Measurements from ENCODE around the gene SGMS1.

GRCh38 chr10:50452603-50453002, 171.2 kb downstream of the SGMS1 start:
- TF ChIP-seq CTCF (IDR thresholded peaks at IDR 0.05) (no peak), EP300 (IDR thresholded peaks at IDR 0.05) (no peak), POLR2AphosphoS5 (IDR thresholded peaks at IDR 0.05) (no peak), POLR2A (IDR thresholded peaks at IDR 0.05) (no peak)
